AG09309 (cell line): ENCODE results near the gene AUTS2.

Experiments
- DNase-seq: peaks from one replicate; pipeline ENCODE4 v3.0.0-alpha.2; 2010; ENCODE audit warnings: low read depth
- H3K4me3 ChIP-seq: 2 replicates; pipeline ENCODE4 v1.5.1; 2011; ENCODE audit warnings: mild to moderate bottlenecking, low read depth, low read length, moderate library complexity; ENCODE audit not compliant: control insufficient read depth
- TF ChIP-seq, protein P1 (sequence below): IDR thresholded peaks from 2 replicates; pipeline ENCODE4 v1.5.1; 2011; ENCODE audit warnings: mild to moderate bottlenecking, low read depth, low read length, inconsistent platforms; ENCODE audit not compliant: insufficient read depth, control insufficient read depth; ENCODE audit errors: missing control alignments

AUTS2 gene

DNA sequence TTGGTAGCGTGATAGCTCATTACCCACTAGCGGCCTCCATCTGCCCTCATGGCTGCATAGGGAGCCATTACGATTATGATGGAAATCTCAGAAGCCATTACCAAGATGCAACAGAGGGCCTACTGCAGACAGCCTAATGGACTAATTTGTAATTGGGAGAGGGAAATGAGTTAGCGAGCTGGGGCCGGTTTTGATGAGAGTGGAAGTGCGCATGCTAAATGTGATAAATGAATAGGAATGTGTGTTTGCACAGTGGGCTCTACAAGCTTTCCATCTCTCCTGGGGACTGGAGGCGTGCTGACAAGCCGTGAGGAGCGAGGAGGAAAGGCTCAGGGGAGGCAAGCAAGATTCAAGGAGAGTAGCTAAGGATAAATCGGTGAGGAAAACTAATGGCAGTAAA is 889.2 kb downstream of the AUTS2 start:
- DNase-seq: no peak
- H3K4me3 ChIP-seq: no peak overlapping the region
- TF ChIP-seq, protein P1, sequence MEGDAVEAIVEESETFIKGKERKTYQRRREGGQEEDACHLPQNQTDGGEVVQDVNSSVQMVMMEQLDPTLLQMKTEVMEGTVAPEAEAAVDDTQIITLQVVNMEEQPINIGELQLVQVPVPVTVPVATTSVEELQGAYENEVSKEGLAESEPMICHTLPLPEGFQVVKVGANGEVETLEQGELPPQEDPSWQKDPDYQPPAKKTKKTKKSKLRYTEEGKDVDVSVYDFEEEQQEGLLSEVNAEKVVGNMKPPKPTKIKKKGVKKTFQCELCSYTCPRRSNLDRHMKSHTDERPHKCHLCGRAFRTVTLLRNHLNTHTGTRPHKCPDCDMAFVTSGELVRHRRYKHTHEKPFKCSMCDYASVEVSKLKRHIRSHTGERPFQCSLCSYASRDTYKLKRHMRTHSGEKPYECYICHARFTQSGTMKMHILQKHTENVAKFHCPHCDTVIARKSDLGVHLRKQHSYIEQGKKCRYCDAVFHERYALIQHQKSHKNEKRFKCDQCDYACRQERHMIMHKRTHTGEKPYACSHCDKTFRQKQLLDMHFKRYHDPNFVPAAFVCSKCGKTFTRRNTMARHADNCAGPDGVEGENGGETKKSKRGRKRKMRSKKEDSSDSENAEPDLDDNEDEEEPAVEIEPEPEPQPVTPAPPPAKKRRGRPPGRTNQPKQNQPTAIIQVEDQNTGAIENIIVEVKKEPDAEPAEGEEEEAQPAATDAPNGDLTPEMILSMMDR: no peak

DNA sequence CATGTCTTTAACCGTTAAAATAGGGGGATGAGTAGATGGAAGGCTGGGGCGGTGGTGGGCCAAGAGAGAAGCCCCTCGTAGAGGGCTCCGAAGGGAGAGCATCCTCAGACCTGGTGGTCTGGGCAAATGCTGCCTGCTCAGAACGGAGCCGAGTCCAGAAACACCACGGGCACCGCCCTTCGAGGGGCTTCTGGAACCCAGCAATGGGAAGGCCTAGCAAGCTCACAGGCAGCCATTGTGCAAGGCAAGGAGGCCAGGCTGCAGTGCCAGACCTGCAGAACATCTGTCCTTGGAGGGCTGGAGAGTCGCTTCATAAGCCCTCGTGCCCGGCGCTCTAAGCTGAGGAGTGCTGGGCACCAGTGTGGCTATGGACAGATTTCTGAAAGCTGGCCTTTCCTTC is 889.6 kb downstream of the AUTS2 start:
- H3K4me3 ChIP-seq: no peak overlapping the region
- TF ChIP-seq, protein P1: no peak
- DNase-seq: no peak

DNA sequence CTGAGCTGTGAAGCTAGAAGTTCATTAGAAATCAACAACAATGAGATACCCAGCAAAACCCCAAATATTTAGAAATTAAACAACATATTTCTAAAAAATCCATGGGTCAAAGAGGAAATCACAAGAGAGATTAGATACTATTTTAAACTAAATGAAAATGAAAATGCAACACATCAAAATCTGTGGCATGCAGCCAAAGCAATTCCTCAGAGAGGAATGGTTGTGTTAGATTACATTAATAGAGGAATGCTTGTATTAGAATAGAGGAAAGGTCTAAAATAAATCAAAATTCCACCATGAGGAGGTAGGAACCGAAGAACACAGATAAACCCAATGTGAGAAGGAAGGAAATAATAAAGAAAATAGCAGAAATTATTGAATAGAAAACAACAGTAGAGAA is 891.5 kb downstream of the AUTS2 start:
- DNase-seq: no peak
- TF ChIP-seq, protein P1: no peak
- H3K4me3 ChIP-seq: no peak overlapping the region

DNA sequence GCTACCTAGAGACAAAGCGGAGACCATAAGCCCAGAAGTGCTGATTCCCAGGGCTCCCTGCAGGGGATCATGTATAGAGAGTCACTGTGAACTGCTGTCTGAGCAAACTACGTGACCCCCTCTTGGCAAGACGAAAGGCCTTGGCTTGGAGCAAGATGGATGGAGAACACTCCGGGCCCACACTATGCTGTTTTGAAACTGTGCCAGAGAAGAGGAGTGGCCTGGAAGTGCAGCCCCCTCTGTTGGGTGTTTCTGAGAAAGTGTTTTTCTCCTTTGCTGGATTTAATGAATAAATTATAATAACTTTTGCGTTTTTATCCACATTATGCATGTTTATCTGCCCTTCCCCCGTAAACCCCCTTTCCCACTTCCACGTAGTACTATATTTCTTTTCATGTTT is 894.4 kb downstream of the AUTS2 start:
- DNase-seq: no peak
- no peak overlapping the region for H3K4me3 ChIP-seq
- TF ChIP-seq, protein P1: no peak

DNA sequence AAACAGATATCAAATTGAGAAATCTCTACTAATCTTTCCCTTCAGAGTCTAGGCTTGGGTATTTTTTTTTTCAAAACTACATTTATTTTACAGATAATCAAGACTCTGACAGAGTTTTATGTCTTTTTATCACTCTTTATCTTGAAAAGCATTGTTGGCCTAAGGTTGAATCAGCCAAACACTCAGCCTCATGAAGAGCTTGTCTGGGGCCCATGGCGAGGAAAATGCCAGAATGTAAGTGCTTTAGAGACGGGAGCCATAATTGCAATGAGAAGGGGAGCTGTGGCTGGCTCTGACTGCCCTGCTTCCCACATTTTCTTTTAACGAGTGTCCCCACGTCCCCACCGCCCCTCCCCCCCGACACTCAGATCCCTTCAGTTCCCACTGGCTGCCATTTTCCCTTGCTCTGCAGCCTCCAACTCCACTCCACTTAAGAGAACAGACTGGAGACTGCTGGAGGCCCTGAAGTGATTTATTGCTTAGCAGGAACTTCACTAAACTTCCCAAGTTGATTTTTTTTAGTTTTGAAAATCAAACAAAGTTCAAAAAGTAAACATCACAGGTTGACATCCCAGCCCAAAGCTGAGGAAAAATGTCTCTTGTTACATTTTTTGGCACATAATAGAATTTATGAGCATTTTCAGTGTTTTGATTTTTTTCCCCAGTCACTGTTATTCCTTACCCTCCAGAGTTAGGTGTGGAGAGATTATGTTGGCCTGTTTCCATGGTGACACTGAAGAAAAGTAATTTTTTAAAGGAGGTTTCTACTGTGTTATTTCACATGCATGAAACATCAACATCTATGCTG is 896.2 kb downstream of the AUTS2 start:
- no peak for DNase-seq
- H3K4me3 ChIP-seq: no peak overlapping the region
- TF ChIP-seq, protein P1: no peak

DNA sequence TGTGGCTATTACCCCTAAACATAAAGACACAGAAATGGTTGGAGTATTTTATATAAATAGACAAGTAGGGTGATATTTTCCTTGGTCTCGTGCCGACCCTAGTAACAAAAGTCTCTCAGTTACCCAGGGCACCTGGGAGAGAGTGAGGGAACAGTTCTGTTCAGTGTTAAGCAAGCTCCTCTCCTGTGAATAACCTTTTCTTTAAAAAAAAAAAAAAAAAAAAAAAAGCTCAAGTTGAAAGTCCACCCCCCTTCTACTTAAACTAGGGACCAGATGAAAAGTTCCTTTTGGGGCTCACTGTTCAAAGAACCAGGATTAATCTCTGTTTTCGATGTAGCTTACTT is 896.7 kb downstream of the AUTS2 start:
- TF ChIP-seq, protein P1: no peak
- no peak for DNase-seq

More for the DNA sequence above, 896.7 kb downstream of the AUTS2 start:
- no peak overlapping the region for H3K4me3 ChIP-seq
